Tibial nerve (tissue), 4 donors: ENCODE data around the gene ZCCHC7. TPM values are rescaled to one million over a fixed set of nuclear protein-coding genes. Genes with fewer than 3 reads are reported as not detected.
"Not testable (repeated sequence)": the region's sequence is repeated elsewhere in the genome, so short reads cannot be mapped to it uniquely, and the experiment has no call there.

Source experiments
- DNase-seq, 2 donors: peaks; one replicate each; pipeline ENCODE4 v3.0.0-alpha.2; 2019; ENCODE audit warnings: low spot score in 2 of 2
- H3K27ac ChIP-seq, 4 donors: fragments of 200-600 bp; sonication (generic) in 3 of 4; one replicate each; pipeline ENCODE4 v1.5.1; 2017 to 2019; ENCODE audit warnings: mild to moderate bottlenecking in 1 of 4
- H3K27me3 ChIP-seq, 2 donors: fragments of 200-600 bp; sonication (generic) in 1 of 2; one replicate each; pipeline versions ENCODE4 v1.5.1 to v1.6.0; 2017 to 2019
- H3K36me3 ChIP-seq, 3 donors: fragments of 200-600 bp; sonication (generic); one replicate each; pipeline ENCODE4 v1.5.1; 2018 to 2019
- H3K4me1 ChIP-seq, 4 donors: fragments of 200-600 bp; sonication (generic) in 3 of 4; one replicate each; pipeline ENCODE4 v1.5.1; 2017 to 2019
- H3K4me3 ChIP-seq, 4 donors: fragments of 200-600 bp; sonication (generic) in 3 of 4; one replicate each; pipeline ENCODE4 v1.5.1; 2017 to 2019; ENCODE audit warnings: mild to moderate bottlenecking in 1 of 4, moderate library complexity in 1 of 4
- H3K9me3 ChIP-seq, 4 donors: fragments of 200-600 bp; sonication (generic) in 3 of 4; one replicate each; pipeline ENCODE4 v1.5.1; 2017 to 2019
- CTCF ChIP-seq, 5 experiments: fragments of 200-600 bp in 3 of 5; fragments of 450-650 bp in 2 of 5; sonication (generic) in 3 of 5; IDR thresholded peaks; one replicate each; pipeline ENCODE4 v1.5.1; 2016 to 2019; ENCODE audit warnings: antibody characterized with exemption in 5 of 5, mild to moderate bottlenecking in 3 of 5, moderate library complexity in 2 of 5
- EP300 ChIP-seq, 2 donors: sonication (generic); formaldehyde crosslinking; IDR thresholded peaks; one replicate each; pipeline ENCODE4 v1.6.1; 2017; ENCODE audit warnings: antibody characterized with exemption in 2 of 2, mild to moderate bottlenecking in 1 of 2
- POLR2A ChIP-seq, 2 donors: fragments of 450-650 bp; IDR thresholded peaks; one replicate each; pipeline ENCODE4 v1.6.1; 2017; ENCODE audit warnings: antibody characterized with exemption in 2 of 2, mild to moderate bottlenecking in 2 of 2, moderate library complexity in 2 of 2
- WGBS, 2 donors: methylation state at CpG; one replicate each; pipeline ENCODE4 v1.1.5; 2018; 5-methylcytosine and 5-hydroxymethylcytosine counted together
- total RNA-seq, 4 donors: library from RNA; depleted of rRNA; stranded (reverse); fragments of >200 nt; gene quantifications; one replicate each; pipeline ENCODE4 v1.1.0, GENCODE V29; 2016

The ZCCHC7 gene
- total RNA-seq, 4 donors from 2014 or later: 11.8 to 24.7 (median 18.3) TPM

GRCh38 chr9:37107701-37108100 is 12.7 kb upstream of the ZCCHC7 start:
- no peak for DNase-seq
- 76% methylated on average over 3 of the region's 3 CpGs for WGBS, 2 donors
- no peak overlapping the region for H3K27ac ChIP-seq
- no peaks in the 10 kb centered on the region for H3K36me3 ChIP-seq
- no peaks in the 10 kb centered on the region for H3K4me1 ChIP-seq
- no peak for TF ChIP-seq POLR2A (IDR thresholded peaks at IDR 0.05)
- TF ChIP-seq CTCF (IDR thresholded peaks at IDR 0.05): no peak
- no peak for TF ChIP-seq EP300 (IDR thresholded peaks at IDR 0.05)
- H3K27me3 ChIP-seq: peaks cover 0 to 13% of the 10 kb centered on the region in 2 donors
- no peak overlapping the region for H3K4me3 ChIP-seq
- H3K9me3 ChIP-seq: peaks cover 0 to 6% (median 0%) of the 10 kb centered on the region in 4 donors

GRCh38 chr9:37114442-37114841 is 5.9 kb upstream of the ZCCHC7 start:
- not testable (repeated sequence) for H3K36me3 ChIP-seq, H3K27me3 ChIP-seq, DNase-seq, H3K4me1 ChIP-seq, H3K9me3 ChIP-seq, H3K4me3 ChIP-seq, H3K27ac ChIP-seq
- WGBS, 2 donors: 83 to 89% methylated on average over 4 of the region's 4 CpGs

- no peaks in the 10 kb centered on the region for H3K36me3 ChIP-seq
- no peak overlapping the region for H3K27ac ChIP-seq
- H3K27me3 ChIP-seq: no peaks in the 10 kb centered on the region
- no peak overlapping the region for H3K4me3 ChIP-seq
- DNase-seq: no peak
- H3K4me1 ChIP-seq: peaks cover 0 to 22% (median 9%) of the 10 kb centered on the region in 4 donors
- TF ChIP-seq CTCF (IDR thresholded peaks at IDR 0.05) (no peak), POLR2A (IDR thresholded peaks at IDR 0.05) (no peak), EP300 (IDR thresholded peaks at IDR 0.05) (no peak)
- no peaks in the 10 kb centered on the region for H3K9me3 ChIP-seq
- 91 to 92% methylated on average over 3 of the region's 3 CpGs for WGBS, 2 donors
Measured at GRCh38 chr9:37117956-37118355, 2.4 kb upstream of the ZCCHC7 start.

GRCh38 chr9:37119360-37119759 is 1.0 kb upstream of the ZCCHC7 start:
- no peak for DNase-seq
- TF ChIP-seq POLR2A (IDR thresholded peaks at IDR 0.05): no peak
- TF ChIP-seq CTCF (IDR thresholded peaks at IDR 0.05): no peak
- no peak for TF ChIP-seq EP300 (IDR thresholded peaks at IDR 0.05)
- peaks cover 0 to 22% (median 9%) of the 10 kb centered on the region in 4 donors for H3K4me1 ChIP-seq
- no peaks in the 10 kb centered on the region for H3K27me3 ChIP-seq
- H3K4me3 ChIP-seq: no peak overlapping the region
- H3K27ac ChIP-seq: no peak overlapping the region
- H3K36me3 ChIP-seq: no peaks in the 10 kb centered on the region
- no peaks in the 10 kb centered on the region for H3K9me3 ChIP-seq
- WGBS, 2 donors: 96 to 97% methylated on average over 9 of the region's 9 CpGs

GRCh38 chr9:37120843-37121335 is 515 bp downstream of the ZCCHC7 start:
- not testable (repeated sequence) for H3K36me3 ChIP-seq, H3K9me3 ChIP-seq, H3K27me3 ChIP-seq
- WGBS, 2 donors: 1 to 2% methylated on average over 19 to 23 of the region's 23 CpGs
- H3K4me1 ChIP-seq: peaks cover 0 to 22% (median 9%) of the 10 kb centered on the region in 4 donors
- peak overlapping the region; percentile 68 to 97 (median 95) for H3K27ac ChIP-seq
- DNase-seq: peak in 1 of 2 donors; percentile 13
- H3K4me3 ChIP-seq: peak overlapping the region; percentile 75 to 96 (median 95)

- WGBS, 2 donors: 67 to 71% methylated on average over 4 of the region's 4 CpGs
- Histone ChIP-seq H3K27me3 (no peaks in the 10 kb centered on the region), H3K4me1 (peaks cover 0 to 22% (median 12%) of the 10 kb centered on the region in 4 donors), H3K4me3 (peak overlapping the region in 2 of 4 donors; percentile 96), H3K27ac (no peak overlapping the region), H3K9me3 (no peaks in the 10 kb centered on the region), H3K36me3 (no peaks in the 10 kb centered on the region)
- no peak for TF ChIP-seq EP300 (IDR thresholded peaks at IDR 0.05)
- no peak for TF ChIP-seq CTCF (IDR thresholded peaks at IDR 0.05)
- no peak for TF ChIP-seq POLR2A (IDR thresholded peaks at IDR 0.05)
- no peak for DNase-seq
Measured at GRCh38 chr9:37121881-37122280, 1.5 kb downstream of the ZCCHC7 start.
